KOPT-K1 (cell line): ENCODE measurements around the gene ATPAF1.

Experiments
- H3K27ac ChIP-seq: fragments of 200-600 bp; sonication (generic); 2 replicates; pipeline ENCODE4 v1.5.1; 2016; ENCODE audit warnings: antibody characterized with exemption, mild to moderate bottlenecking, low read depth, low read length; ENCODE audit not compliant: poor library complexity, severe bottlenecking
- H3K36me3 ChIP-seq: fragments of 200-600 bp; sonication (generic); 2 replicates; pipeline ENCODE4 v1.5.1; 2017; ENCODE audit warnings: antibody characterized with exemption, mild to moderate bottlenecking, low read length, moderate library complexity; ENCODE audit not compliant: insufficient read depth
- H3K9me3 ChIP-seq: fragments of 200-600 bp; sonication (generic); 2 replicates; pipeline ENCODE4 v1.5.1; 2017; ENCODE audit warnings: antibody characterized with exemption, low read length, mild to moderate bottlenecking; ENCODE audit not compliant: insufficient read depth, poor library complexity, severe bottlenecking

ATPAF1 gene

GRCh38 chr1:46603858-46604549, 64.2 kb downstream of the ATPAF1 start, which contains the start of gene MKNK1:
MKNK1 (minus strand) TSS chr1:46604268; CDS start chr1:46583327, 20,941 bp downstream.
- Histone ChIP-seq H3K9me3 (no peaks in the 10 kb centered on the region), H3K27ac (peak within 1 kb of the TSS; percentile 58), H3K36me3 (no peaks in the 10 kb centered on the region)

- peak overlapping the region; percentile 58 for H3K27ac ChIP-seq
- no peaks in the 10 kb centered on the region for H3K36me3 ChIP-seq
- no peaks in the 10 kb centered on the region for H3K9me3 ChIP-seq
These were observed 64.7 kb downstream of the ATPAF1 start for GRCh38 chr1:46603481-46603857.

GRCh38 chr1:46601257-46602007, 66.7 kb downstream of the ATPAF1 start:
- no peaks in the 10 kb centered on the region for H3K9me3 ChIP-seq
- H3K36me3 ChIP-seq: no peaks in the 10 kb centered on the region
- H3K27ac ChIP-seq: no peak overlapping the region

GRCh38 chr1:46599059-46599970, 68.8 kb downstream of the ATPAF1 start:
- no peak overlapping the region for H3K27ac ChIP-seq
- no peaks in the 10 kb centered on the region for H3K36me3 ChIP-seq
- no peaks in the 10 kb centered on the region for H3K9me3 ChIP-seq

DNA sequence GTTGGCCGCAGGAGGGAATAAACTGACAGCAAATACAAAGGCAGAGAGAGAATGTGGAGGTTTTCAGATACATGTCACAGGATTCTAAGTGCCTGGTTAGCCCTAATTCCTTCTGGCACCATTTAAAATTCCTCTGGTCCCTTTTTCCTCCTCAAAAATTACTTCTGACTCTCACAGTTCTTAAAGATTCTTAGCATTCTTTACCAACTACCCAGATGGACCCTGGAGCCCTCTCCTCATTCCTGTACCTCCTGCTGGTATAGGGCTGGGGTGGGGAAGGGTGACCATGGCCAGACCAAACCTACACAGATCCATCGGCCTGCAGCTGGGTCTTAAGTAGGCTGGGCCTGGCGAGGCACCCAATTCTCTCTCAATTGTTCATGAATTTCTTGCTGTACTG, 71.3 kb downstream of the ATPAF1 start:
- no peaks in the 10 kb centered on the region for H3K9me3 ChIP-seq
- no peak overlapping the region for H3K27ac ChIP-seq
- H3K36me3 ChIP-seq: peaks cover 20% of the 10 kb centered on the region

DNA sequence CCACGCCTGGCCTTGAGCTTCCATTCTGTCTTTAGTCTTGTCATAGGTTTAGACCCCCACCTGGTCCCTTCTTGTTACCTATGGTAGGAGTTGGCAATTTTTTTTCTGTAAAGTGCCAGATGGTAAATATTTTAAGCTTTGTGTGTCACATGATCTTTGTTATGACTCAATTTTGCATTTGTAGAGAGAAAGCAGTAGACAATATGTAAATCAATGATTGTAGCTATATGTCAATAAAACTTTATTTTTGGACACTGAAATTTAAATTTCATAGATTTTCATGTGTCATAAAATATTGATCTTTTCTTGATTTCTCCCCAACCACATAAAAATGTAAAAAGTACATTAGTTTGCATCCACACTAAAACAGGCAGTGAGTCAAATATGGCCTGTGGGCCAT, 72.1 kb downstream of the ATPAF1 start:
- Histone ChIP-seq H3K9me3 (no peaks in the 10 kb centered on the region), H3K36me3 (peaks cover 28% of the 10 kb centered on the region), H3K27ac (no peak overlapping the region)

DNA sequence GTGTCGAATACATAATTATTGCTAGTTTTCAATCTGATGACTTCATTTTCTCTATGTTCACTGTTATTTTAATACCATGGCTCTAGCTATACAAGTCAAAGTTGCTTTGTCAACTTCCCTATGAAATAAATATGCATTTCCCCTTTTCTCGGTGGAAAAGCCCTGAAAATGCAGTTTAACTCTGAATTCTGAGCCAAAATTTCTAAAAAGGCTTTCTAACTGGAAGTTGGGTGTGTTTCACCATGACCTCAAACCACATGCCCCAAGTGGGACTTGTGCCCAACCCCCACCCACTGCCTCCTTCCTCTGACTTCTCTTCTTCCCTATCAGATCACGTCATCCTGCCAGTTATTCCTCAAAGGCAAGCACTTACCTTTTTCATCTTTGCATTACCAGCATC, 73.0 kb downstream of the ATPAF1 start:
- Histone ChIP-seq H3K27ac (no peak overlapping the region), H3K9me3 (no peaks in the 10 kb centered on the region), H3K36me3 (peaks cover 35% of the 10 kb centered on the region)

DNA sequence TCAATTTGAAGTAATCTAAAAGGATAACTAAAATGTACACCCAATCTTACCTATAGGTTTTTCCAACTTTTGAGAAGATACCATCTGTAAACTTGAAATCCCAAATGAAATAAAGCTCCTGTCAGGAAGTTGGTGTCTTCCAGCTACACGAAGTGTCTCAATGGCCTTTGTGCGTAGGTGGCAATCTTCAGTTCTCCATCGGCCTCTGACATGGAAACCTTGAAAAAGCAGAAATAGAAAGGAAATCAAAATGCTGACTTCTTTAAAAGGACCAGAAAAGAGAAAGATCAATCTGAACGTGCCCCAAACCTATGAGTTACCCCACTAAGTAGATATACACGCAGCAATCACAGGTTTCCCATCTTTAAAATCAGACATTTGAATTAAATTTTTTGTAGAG, 74.1 kb downstream of the ATPAF1 start:
- peaks cover 35% of the 10 kb centered on the region for H3K36me3 ChIP-seq
- H3K9me3 ChIP-seq: no peaks in the 10 kb centered on the region
- H3K27ac ChIP-seq: no peak overlapping the region

DNA sequence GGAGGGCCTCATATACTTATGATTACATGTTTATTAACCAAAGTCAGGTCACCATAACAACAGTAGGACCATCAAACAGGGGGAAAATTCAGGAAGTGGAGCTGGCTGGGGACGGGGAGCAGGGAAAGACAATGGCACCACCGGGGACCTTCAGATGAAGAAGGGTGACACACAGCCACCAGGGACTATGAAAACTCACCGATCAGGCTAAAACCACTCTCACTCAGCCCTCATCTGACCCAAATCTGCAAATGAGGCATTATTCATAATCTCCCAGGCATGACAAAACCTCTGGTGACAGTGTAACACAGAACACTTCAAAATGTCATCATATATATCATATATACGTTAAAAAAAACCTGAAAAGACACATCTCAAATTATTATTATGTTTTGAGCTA, 75.3 kb downstream of the ATPAF1 start:
- Histone ChIP-seq H3K27ac (no peak overlapping the region), H3K36me3 (peaks cover 35% of the 10 kb centered on the region), H3K9me3 (no peaks in the 10 kb centered on the region)

- peaks cover 44% of the 10 kb centered on the region for H3K36me3 ChIP-seq
- no peak overlapping the region for H3K27ac ChIP-seq
- no peaks in the 10 kb centered on the region for H3K9me3 ChIP-seq
These were observed 78.6 kb downstream of the ATPAF1 start for GRCh38 chr1:46589529-46589928.

GRCh38 chr1:46587069-46587468, 81.1 kb downstream of the ATPAF1 start:
- Histone ChIP-seq H3K36me3 (peaks cover 37% of the 10 kb centered on the region), H3K27ac (no peak overlapping the region), H3K9me3 (no peaks in the 10 kb centered on the region)

DNA sequence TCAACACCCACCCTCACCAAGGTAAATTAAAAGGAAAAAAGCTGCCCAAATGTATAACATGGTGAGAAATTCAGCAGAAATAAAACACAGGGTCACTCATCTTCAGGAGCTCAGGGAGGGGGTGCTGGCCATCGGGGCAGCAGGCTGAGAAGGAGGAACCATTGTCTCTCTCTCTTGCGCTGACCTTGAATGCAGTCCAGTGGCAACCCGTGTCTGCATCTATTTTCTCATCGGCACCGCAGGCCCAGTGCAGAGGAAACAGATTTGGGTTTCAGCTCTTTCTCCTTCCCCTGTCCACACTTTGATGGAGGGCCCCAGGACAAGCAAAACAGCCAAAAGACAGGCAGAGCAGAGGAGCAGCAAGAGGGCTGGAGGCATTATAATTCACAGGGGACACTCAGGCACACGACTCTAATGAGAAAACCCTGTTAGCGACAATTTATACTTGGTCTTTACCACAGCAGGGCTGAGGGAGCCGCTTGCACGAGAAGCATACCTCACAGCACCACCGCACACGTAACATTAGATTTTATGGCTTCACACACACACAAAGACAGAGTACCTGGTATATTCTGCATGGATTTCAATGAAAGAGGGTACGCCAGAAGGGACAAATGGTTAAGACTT, 82.7 kb downstream of the ATPAF1 start:
- Histone ChIP-seq H3K27ac (no peak overlapping the region), H3K36me3 (peaks cover 26% of the 10 kb centered on the region), H3K9me3 (no peaks in the 10 kb centered on the region)

DNA sequence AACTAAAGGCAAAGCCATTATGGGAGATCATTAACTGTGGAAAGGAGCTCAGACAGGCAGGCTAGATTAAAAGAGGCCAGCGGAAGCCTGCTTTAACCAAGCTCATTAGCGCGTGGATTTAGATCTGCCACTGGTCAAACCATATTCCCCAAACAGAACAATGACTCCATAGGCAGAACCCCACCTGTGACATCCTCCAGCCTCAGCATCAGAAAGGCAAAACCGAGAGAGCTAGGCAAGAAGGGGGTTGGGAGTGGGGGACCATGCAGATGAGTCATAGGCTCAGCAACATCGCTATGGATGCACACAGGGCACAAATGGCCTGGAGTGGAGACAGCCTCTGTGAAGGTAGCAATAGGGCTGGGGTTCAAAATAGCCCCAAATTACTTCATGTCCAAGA, 84.7 kb downstream of the ATPAF1 start:
- H3K36me3 ChIP-seq: peaks cover 41% of the 10 kb centered on the region
- no peak overlapping the region for H3K27ac ChIP-seq
- no peaks in the 10 kb centered on the region for H3K9me3 ChIP-seq

DNA sequence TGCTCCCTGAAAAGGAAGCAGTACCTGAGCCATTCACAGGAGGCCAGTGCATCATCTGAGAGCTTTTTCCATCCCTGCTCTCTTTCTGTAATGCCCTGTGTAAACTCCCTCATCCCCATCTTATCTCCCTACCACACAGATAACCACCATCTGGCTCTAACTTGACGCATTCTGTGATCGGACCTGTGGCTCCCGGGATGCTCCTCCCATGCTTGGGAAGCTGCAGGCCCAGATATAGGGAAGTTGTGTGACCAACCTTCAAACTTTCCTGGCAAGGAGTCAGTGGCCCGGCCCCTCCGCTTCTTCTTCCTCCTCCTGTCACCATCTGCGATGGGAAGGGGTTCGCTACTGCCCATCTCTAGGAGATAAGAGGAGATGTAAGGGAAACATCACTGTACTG, 85.2 kb downstream of the ATPAF1 start:
- H3K27ac ChIP-seq: no peak overlapping the region
- H3K9me3 ChIP-seq: no peaks in the 10 kb centered on the region
- peaks cover 41% of the 10 kb centered on the region for H3K36me3 ChIP-seq
